H9 (cell line): ENCODE data around the gene TTC9B. TPM values are rescaled to one million over a fixed set of nuclear protein-coding genes. Genes with fewer than 3 reads are reported as not detected.

Experiments used
- DNase-seq: peaks from one replicate; pipeline ENCODE4 v3.0.0-alpha.2; 2017
- H2AFZ ChIP-seq: one replicate; pipeline ENCODE4 v1.6.1; 2013; ENCODE audit warnings: mild to moderate bottlenecking, low read length, control low read depth, moderate library complexity
- H2AK5ac ChIP-seq: 2 replicates; pipeline ENCODE4 v1.6.1; 2013; ENCODE audit warnings: low read length, control low read depth, mixed read lengths; ENCODE audit not compliant: insufficient read length
- H2BK120ac ChIP-seq: one replicate; pipeline ENCODE4 v1.6.1; 2013; ENCODE audit warnings: low read depth, mild to moderate bottlenecking, low read length, control low read depth, inconsistent platforms; ENCODE audit not compliant: poor library complexity, severe bottlenecking
- H2BK12ac ChIP-seq: 2 replicates; pipeline ENCODE4 v1.6.1; 2013; ENCODE audit warnings: low read length, control low read depth, mixed read lengths, low read depth; ENCODE audit not compliant: insufficient read length
- H2BK15ac ChIP-seq: 2 replicates; pipeline ENCODE4 v1.6.1; 2013; ENCODE audit warnings: low read depth, low read length, control low read depth
- H2BK20ac ChIP-seq: one replicate; pipeline ENCODE4 v1.6.1; 2013; ENCODE audit warnings: low read depth, mild to moderate bottlenecking, low read length, control low read depth, inconsistent platforms; ENCODE audit not compliant: poor library complexity, severe bottlenecking
- H2BK5ac ChIP-seq: 2 replicates; pipeline ENCODE4 v1.6.1; 2013; ENCODE audit warnings: low read length, control low read depth, mixed read lengths; ENCODE audit not compliant: insufficient read length
- H3K14ac ChIP-seq: 2 replicates; pipeline ENCODE4 v1.6.1; 2013; ENCODE audit warnings: low read length, control low read depth; ENCODE audit not compliant: insufficient read depth
- H3K18ac ChIP-seq: 2 replicates; pipeline ENCODE4 v1.6.1; 2013; ENCODE audit warnings: low read depth, mild to moderate bottlenecking, mixed read lengths, low read length, control low read depth; ENCODE audit not compliant: insufficient read length
- H3K23ac ChIP-seq: 2 replicates; pipeline ENCODE4 v1.6.1; 2013; ENCODE audit warnings: low read length, control low read depth, mixed read lengths, low read depth; ENCODE audit not compliant: insufficient read length
- H3K23me2 ChIP-seq: 2 replicates; pipeline ENCODE4 v1.6.1; 2013; ENCODE audit warnings: low read depth, mild to moderate bottlenecking, mixed read lengths, low read length, control low read depth; ENCODE audit not compliant: insufficient read length, poor library complexity, severe bottlenecking
- H3K27ac ChIP-seq: 2 replicates; pipeline ENCODE4 v1.5.1; 2013; ENCODE audit warnings: low read length, control low read depth, mixed read lengths, low read depth; ENCODE audit not compliant: insufficient read length
- H3K27me3 ChIP-seq: 2 replicates; pipeline ENCODE4 v1.6.1; 2013; ENCODE audit warnings: low read length, control low read depth, inconsistent platforms; ENCODE audit not compliant: insufficient read depth
- H3K4ac ChIP-seq: 2 replicates; pipeline ENCODE4 v1.6.1; 2013; ENCODE audit warnings: low read depth, mild to moderate bottlenecking, control low read depth, inconsistent platforms, low read length, moderate library complexity
- H3K4me1 ChIP-seq: 2 replicates; pipeline ENCODE4 v1.6.1; 2013; ENCODE audit warnings: low read length, control low read depth, inconsistent platforms; ENCODE audit not compliant: insufficient read depth
- H3K4me2 ChIP-seq: 2 replicates; pipeline ENCODE4 v1.6.1; 2013; ENCODE audit warnings: low read length, control low read depth, mixed read lengths; ENCODE audit not compliant: insufficient read length, insufficient read depth
- H3K56ac ChIP-seq: 2 replicates; pipeline ENCODE4 v1.6.1; 2013; ENCODE audit warnings: low read depth, mild to moderate bottlenecking, mixed read lengths, low read length, control low read depth; ENCODE audit not compliant: insufficient read length
- H3K79me1 ChIP-seq: 2 replicates; pipeline ENCODE4 v1.6.1; 2013; ENCODE audit warnings: low read depth, mild to moderate bottlenecking, moderate library complexity, low read length, control low read depth, inconsistent platforms; ENCODE audit not compliant: insufficient read depth, poor library complexity, severe bottlenecking
- H3K79me2 ChIP-seq: 2 replicates; pipeline ENCODE4 v1.6.1; 2013; ENCODE audit warnings: low read length, control low read depth, inconsistent platforms; ENCODE audit not compliant: insufficient read depth
- H3K9ac ChIP-seq: 2 replicates; pipeline ENCODE4 v1.6.1; 2013; ENCODE audit warnings: low read length, control low read depth, mixed read lengths; ENCODE audit not compliant: insufficient read length; ENCODE audit errors: extremely low read depth
- H3K9me3 ChIP-seq: one replicate; pipeline ENCODE4 v1.6.1; 2013; ENCODE audit warnings: low read depth, low read length, inconsistent platforms; ENCODE audit not compliant: control insufficient read depth
- H3T11ph ChIP-seq: one replicate; pipeline ENCODE4 v1.6.1; 2013; ENCODE audit warnings: mild to moderate bottlenecking, low read length, control low read depth, inconsistent platforms
- H4K20me1 ChIP-seq: one replicate; pipeline ENCODE4 v1.6.1; 2013; ENCODE audit not compliant: control insufficient read depth, insufficient read length, insufficient read depth
- H4K5ac ChIP-seq: 2 replicates; pipeline ENCODE4 v1.6.1; 2013; ENCODE audit warnings: low read depth, mild to moderate bottlenecking, mixed read lengths, low read length, control low read depth; ENCODE audit not compliant: insufficient read length
- H4K8ac ChIP-seq: replicated peaks from 2 replicates; pipeline ENCODE4 v1.6.1; 2013; ENCODE audit warnings: low read length, control low read depth, mixed read lengths, low read depth; ENCODE audit not compliant: insufficient read length
- H4K91ac ChIP-seq: 2 replicates; pipeline ENCODE4 v1.6.1; 2013; ENCODE audit warnings: low read depth, mild to moderate bottlenecking, moderate library complexity, mixed read lengths, low read length, control low read depth; ENCODE audit not compliant: insufficient read length
- H3K27ac Mint-ChIP-seq, 3 experiments: 2 replicates in 2 of 3; 3 replicates in 1 of 3; pipeline ENCODE4 v1.8.0; 2020 to 2021; ENCODE audit warnings: mixed read lengths in 3 of 3, mild to moderate bottlenecking in 1 of 3, moderate library complexity in 1 of 3
- H3K27me3 Mint-ChIP-seq: 2 replicates; pipeline ENCODE4 v1.8.0; 2021; ENCODE audit warnings: low read depth, mild to moderate bottlenecking, moderate library complexity, mixed read lengths
- H3K36me3 Mint-ChIP-seq, 3 experiments: 2 replicates in 2 of 3; 3 replicates in 1 of 3; pipeline ENCODE4 v1.8.0; 2020 to 2021; ENCODE audit warnings: low read depth in 3 of 3, mixed read lengths in 3 of 3; ENCODE audit not compliant: insufficient read depth in 1 of 3
- H3K4me1 Mint-ChIP-seq, 2 experiments: 2 replicates each; pipeline ENCODE4 v1.8.0; 2020; ENCODE audit warnings: mixed read lengths in 2 of 2
- H3K4me3 Mint-ChIP-seq, 2 experiments: 2 replicates in 1 of 2; 3 replicates in 1 of 2; pipeline ENCODE4 v1.8.0; 2020 to 2021; ENCODE audit warnings: mild to moderate bottlenecking in 2 of 2, mixed read lengths in 2 of 2, moderate library complexity in 1 of 2
- H3K9me3 Mint-ChIP-seq, 2 experiments: 2 replicates in 1 of 2; 3 replicates in 1 of 2; pipeline ENCODE4 v1.8.0; 2020; ENCODE audit warnings: mild to moderate bottlenecking in 2 of 2, mixed read lengths in 2 of 2, moderate library complexity in 1 of 2
- WGBS: extraction: QIAGEN DNeasy Blood & Tissue Kit; methylation state at CpG from one replicate; pipeline ENCODE4 v1.1.7; 2013; ENCODE audit warnings: missing lambda C conversion rate, low lambda C conversion rate, mixed read lengths; ENCODE audit not compliant: insufficient read length; ENCODE audit errors: extremely low coverage; 5-methylcytosine and 5-hydroxymethylcytosine counted together
- total RNA-seq: library from RNA; stranded (reverse); gene quantifications from 2 replicates; pipeline ENCODE4 v1.2.1, GENCODE V29; 2021
- TF ChIP-seq, protein P1 (sequence below): fragments of 200-600 bp; sonication (generic); conservative IDR thresholded peaks from 3 replicates; pipeline ENCODE4 v1.8.0; 2021; ENCODE audit warnings: antibody characterized with exemption, mild to moderate bottlenecking

The TTC9B gene
- total RNA-seq, 1 experiment from 2014 or later, result 0.15 TPM

DNA sequence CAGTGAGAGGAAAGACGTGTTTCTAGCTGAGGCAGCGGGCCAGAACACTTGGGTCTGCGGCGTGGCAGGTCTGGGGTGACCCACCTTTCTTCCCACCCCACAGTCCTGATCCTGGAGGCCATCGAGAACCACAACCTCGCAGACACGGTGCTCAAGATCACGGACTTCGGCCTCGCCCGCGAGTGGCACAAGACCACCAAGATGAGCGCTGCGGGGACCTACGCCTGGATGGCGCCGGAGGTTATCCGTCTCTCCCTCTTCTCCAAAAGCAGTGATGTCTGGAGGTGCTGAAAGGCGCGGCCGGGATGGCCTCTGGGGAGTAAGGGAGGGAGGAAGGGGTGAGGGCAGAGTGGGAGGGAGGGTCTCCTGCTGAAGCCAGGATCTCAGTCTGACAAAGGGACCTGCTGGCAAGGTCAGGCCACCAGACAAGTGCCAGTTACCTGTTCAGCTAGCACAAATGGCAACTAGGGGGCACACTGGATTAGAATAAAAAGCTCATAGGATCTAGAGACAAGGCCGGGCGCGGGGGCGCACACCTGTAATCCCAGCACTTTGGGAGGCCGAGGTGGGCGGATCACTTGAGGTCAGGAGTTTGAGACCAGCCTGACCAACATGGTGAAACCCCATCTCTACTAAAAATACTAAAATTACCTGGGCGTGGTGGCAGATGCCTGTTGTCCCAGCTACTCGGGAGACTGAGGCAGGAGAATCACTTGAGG, 19.8 kb downstream of the TTC9B start:
- no peak overlapping the region for H2BK5ac ChIP-seq
- no peak overlapping the region for H2BK20ac ChIP-seq
- H3K23me2 ChIP-seq, result no peaks in the 10 kb centered on the region
- H4K20me1 ChIP-seq, result no peaks in the 10 kb centered on the region
- no peaks in the 10 kb centered on the region for H3K9me3 ChIP-seq
- no peaks in the 10 kb centered on the region for H3K4me1 ChIP-seq
- no peaks in the 10 kb centered on the region for H3K79me1 ChIP-seq
- Mint-ChIP-seq H3K4me3 (no peak overlapping the region), H3K9me3 (no peaks in the 10 kb centered on the region), H3K4me1 (peaks cover 0 to 11% of the 10 kb centered on the region in 2 experiments; a peak in 2 of 4 replicates), H3K27me3 (no peaks in the 10 kb centered on the region), H3K27ac (peak overlapping the region in 1 of 3 experiments; percentile 56; a peak in 2 of 7 replicates), H3K36me3 (peaks cover 4 to 15% (median 4%) of the 10 kb centered on the region in 3 experiments; a peak in 4 of 7 replicates)
- no peak overlapping the region for H4K91ac ChIP-seq
- H2BK120ac ChIP-seq, result no peak overlapping the region
- no peak overlapping the region for H3K27ac ChIP-seq
- H2BK15ac ChIP-seq, result no peak overlapping the region
- TF ChIP-seq, protein P1, sequence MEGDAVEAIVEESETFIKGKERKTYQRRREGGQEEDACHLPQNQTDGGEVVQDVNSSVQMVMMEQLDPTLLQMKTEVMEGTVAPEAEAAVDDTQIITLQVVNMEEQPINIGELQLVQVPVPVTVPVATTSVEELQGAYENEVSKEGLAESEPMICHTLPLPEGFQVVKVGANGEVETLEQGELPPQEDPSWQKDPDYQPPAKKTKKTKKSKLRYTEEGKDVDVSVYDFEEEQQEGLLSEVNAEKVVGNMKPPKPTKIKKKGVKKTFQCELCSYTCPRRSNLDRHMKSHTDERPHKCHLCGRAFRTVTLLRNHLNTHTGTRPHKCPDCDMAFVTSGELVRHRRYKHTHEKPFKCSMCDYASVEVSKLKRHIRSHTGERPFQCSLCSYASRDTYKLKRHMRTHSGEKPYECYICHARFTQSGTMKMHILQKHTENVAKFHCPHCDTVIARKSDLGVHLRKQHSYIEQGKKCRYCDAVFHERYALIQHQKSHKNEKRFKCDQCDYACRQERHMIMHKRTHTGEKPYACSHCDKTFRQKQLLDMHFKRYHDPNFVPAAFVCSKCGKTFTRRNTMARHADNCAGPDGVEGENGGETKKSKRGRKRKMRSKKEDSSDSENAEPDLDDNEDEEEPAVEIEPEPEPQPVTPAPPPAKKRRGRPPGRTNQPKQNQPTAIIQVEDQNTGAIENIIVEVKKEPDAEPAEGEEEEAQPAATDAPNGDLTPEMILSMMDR, result no peak
- no peak overlapping the region for H3K4ac ChIP-seq
- no peak overlapping the region for H2AK5ac ChIP-seq
- no peak overlapping the region for H3K9ac ChIP-seq
- H3K14ac ChIP-seq, result no peak overlapping the region
- H2BK12ac ChIP-seq, result no peak overlapping the region
- H4K5ac ChIP-seq, result no peak overlapping the region
- no CpG with 5 or more reads among the region's 29 CpGs for WGBS
- no peak overlapping the region for H4K8ac ChIP-seq
- H3K18ac ChIP-seq, result no peak overlapping the region
- no peak overlapping the region for H3K23ac ChIP-seq
- no peak overlapping the region for H2AFZ ChIP-seq
- H3K27me3 ChIP-seq, result no peaks in the 10 kb centered on the region
- H3K79me2 ChIP-seq, result no peaks in the 10 kb centered on the region
- no peak overlapping the region for H3T11ph ChIP-seq
- no peak overlapping the region for H3K56ac ChIP-seq
- H3K4me2 ChIP-seq, result no peak overlapping the region
- no peak for DNase-seq
